Adrenal gland (tissue), 12 donors: Measurements from ENCODE around the gene TUBA4B. TPM values are rescaled to one million over a fixed set of nuclear protein-coding genes. Genes with fewer than 3 reads are reported as not detected.

Experiments used
- DNase-seq, 7 donors: peaks; one replicate each; pipeline ENCODE4 v3.0.0-alpha.2; 2019 to 2020
- H3K27ac ChIP-seq, 5 donors: fragments of 200-600 bp; sonication (generic) in 4 of 5; 1 replicate in 3 of 5; 2 replicates in 2 of 5; pipeline versions ENCODE4 v1.5.1 to v1.8.0; 2016 to 2020; ENCODE audit warnings: mild to moderate bottlenecking in 1 of 5
- H3K27me3 ChIP-seq: fragments of 200-600 bp; 2 replicates; pipeline ENCODE4 v1.8.0; 2021
- H3K36me3 ChIP-seq, 2 donors: fragments of 200-600 bp; replicated peaks in 1 of 2; 1 replicate in 1 of 2; 2 replicates in 1 of 2; pipeline versions ENCODE4 v1.5.1 to v1.8.0; 2018 to 2022
- H3K4me1 ChIP-seq, 2 donors: fragments of 200-600 bp; replicated peaks in 1 of 2; 1 replicate in 1 of 2; 2 replicates in 1 of 2; pipeline versions ENCODE4 v1.5.1 to v1.8.0; 2018 to 2021
- H3K4me3 ChIP-seq, 4 donors: fragments of 200-600 bp; sonication (generic) in 3 of 4; one replicate each; pipeline ENCODE4 v1.5.1; 2016 to 2018
- H3K9me3 ChIP-seq, 3 donors: fragments of 200-600 bp; sonication (generic) in 1 of 3; replicated peaks in 1 of 3; 1 replicate in 2 of 3; 2 replicates in 1 of 3; pipeline versions ENCODE4 v1.5.1 to v1.8.0; 2016 to 2021
- CTCF ChIP-seq, 6 experiments: fragments of 450-650 bp in 4 of 6; fragments of 200-600 bp in 2 of 6; sonication (generic) in 1 of 6; IDR thresholded peaks; 1 replicate in 5 of 6; 2 replicates in 1 of 6; pipeline versions ENCODE4 v1.5.1 to v1.8.0; 2016 to 2021; ENCODE audit warnings: antibody characterized with exemption in 6 of 6, mild to moderate bottlenecking in 2 of 6, moderate library complexity in 1 of 6
- POLR2A ChIP-seq, 2 donors: fragments of 450-650 bp; IDR thresholded peaks; one replicate each; pipeline ENCODE4 v1.6.1; 2017; ENCODE audit warnings: antibody characterized with exemption in 2 of 2, mild to moderate bottlenecking in 2 of 2, moderate library complexity in 1 of 2
- WGBS, 4 donors: extraction: QIAGEN DNeasy Blood & Tissue Kit in 2 of 4; methylation state at CpG; one replicate each; pipeline versions ENCODE4 v1.1.5 to v1.1.7; 2013 to 2017; 5-methylcytosine and 5-hydroxymethylcytosine counted together
- intact Hi-C, 2 donors: fragments of 100-400 bp; cut with DNase I; formaldehyde crosslinking; loops; one replicate each; pipeline versions ENCODE4 v1.14.1 to v1.15.0; 2022 to 2023
- polyA plus RNA-seq, 3 donors: library from polyadenylated mRNA; stranded (reverse); fragments of 200-250 nt in 2 of 3; fragments of 350-450 nt in 1 of 3; fragmentation: Illumina TruSeq in 1 of 3; extraction: RNeasy Lipid Tissue Mini Kit (QIAGEN cat#74804) in 1 of 3; gene quantifications; one replicate each; pipeline ENCODE4 v1.2.3, GENCODE V29; 2013 to 2014
- total RNA-seq, 9 donors: library from RNA; depleted of rRNA in 4 of 9; stranded (reverse); fragments of >200 nt in 4 of 9; fragments of 120-200 nt in 1 of 9; fragmentation: NEBNext Ultra II Directional in 1 of 9; extraction: Animal tissue kit (Norgen Biotek cat#: 25700) in 1 of 9; gene quantifications; one replicate each; pipeline versions ENCODE4 v1.1.0 to v1.2.4, GENCODE V29; 2013 to 2023
- donor health status: healthy with polysubstance abuse.
- donor health status: Bipolar disorder and iron deficiency.
- donor health status: DM: yes; HTN: yes; CAD: no.
- donor health status: DM: no; HTN: no; CAD: no.
- donor health status: DM: no; HTN: no; CAD: no.
- donor health status: DM: yes; HTN: yes; CAD: no.

TUBA4B gene
- total and polyA plus RNA-seq, 12 donors: 0.07 to 0.14 TPM; not detected in 10

- WGBS, 4 donors: 70 to 92% (median 85%) methylated on average over 4 to 5 of the region's 5 CpGs
- no peaks in the 10 kb centered on the region for H3K36me3 ChIP-seq
- no peak for DNase-seq
- no peak overlapping the region for H3K27ac ChIP-seq
- TF ChIP-seq CTCF (IDR thresholded peaks at IDR 0.05): no peak
- no peak for TF ChIP-seq POLR2A (IDR thresholded peaks at IDR 0.05)
- H3K27me3 ChIP-seq: no peaks in the 10 kb centered on the region
- intact Hi-C loops: no loop called here
- no peaks in the 10 kb centered on the region for H3K9me3 ChIP-seq
- H3K4me3 ChIP-seq: no peak overlapping the region
- no peaks in the 10 kb centered on the region for H3K4me1 ChIP-seq
Measured at GRCh38 chr2:219266232-219266631, 13.2 kb downstream of the TUBA4B start.

DNA sequence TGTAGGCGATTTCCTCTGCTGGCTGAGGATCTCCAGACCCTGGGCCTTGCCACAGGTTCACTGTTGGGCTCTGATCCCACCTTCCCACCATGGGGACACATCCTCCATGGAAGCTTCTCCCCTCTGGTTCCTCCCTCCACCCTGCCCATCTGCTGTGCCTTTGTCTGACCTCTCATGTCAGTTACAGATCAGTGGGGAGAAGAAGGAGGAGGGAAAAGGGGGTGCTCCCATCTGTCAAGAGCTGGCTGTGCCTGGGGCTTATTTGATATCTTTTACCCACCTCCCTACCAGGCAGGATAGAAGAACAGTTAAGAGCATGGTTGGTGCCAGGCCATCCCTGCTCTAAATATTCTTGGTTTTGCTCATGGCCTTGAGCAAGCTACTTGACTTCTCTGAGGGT lies 13.8 kb downstream of the TUBA4B start:
- intact Hi-C loops: no loop called here
- no peaks in the 10 kb centered on the region for H3K9me3 ChIP-seq
- no peaks in the 10 kb centered on the region for H3K36me3 ChIP-seq
- WGBS, 4 donors: 83 to 100% (median 92%) methylated on average over 1 of the region's 1 CpG
- H3K4me1 ChIP-seq: no peaks in the 10 kb centered on the region
- TF ChIP-seq CTCF (IDR thresholded peaks at IDR 0.05): no peak
- no peak for TF ChIP-seq POLR2A (IDR thresholded peaks at IDR 0.05)
- H3K27ac ChIP-seq: no peak overlapping the region
- DNase-seq: no peak
- no peaks in the 10 kb centered on the region for H3K27me3 ChIP-seq
- H3K4me3 ChIP-seq: no peak overlapping the region

DNA sequence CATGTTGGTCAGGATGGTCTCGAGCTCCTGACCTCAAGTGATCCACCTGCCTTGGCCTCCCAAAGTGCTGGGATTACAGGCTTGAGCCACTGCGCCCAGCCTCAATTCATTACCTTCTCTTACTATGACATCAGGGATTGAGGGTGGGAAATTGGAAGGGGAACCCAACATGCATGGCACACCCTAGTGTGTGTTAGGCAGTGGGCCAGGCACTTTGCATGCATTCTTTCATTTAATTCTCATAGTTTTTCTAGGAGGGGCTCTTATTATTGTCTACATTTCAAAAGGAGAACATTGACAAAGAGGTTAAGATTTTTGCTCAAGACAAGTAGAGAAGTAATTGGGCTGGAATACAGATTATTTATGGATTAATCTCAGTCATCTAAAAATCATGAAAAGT lies 15.3 kb downstream of the TUBA4B start:
- intact Hi-C loops: no loop called here
- no peak overlapping the region for H3K27ac ChIP-seq
- no peaks in the 10 kb centered on the region for H3K27me3 ChIP-seq
- H3K4me1 ChIP-seq: peaks cover 0 to 3% of the 10 kb centered on the region in 2 donors
- H3K36me3 ChIP-seq: no peaks in the 10 kb centered on the region
- H3K4me3 ChIP-seq: no peak overlapping the region
- H3K9me3 ChIP-seq: no peaks in the 10 kb centered on the region
- WGBS, 4 donors: 88 to 95% (median 91%) methylated on average over 2 of the region's 2 CpGs
- TF ChIP-seq CTCF (IDR thresholded peaks at IDR 0.05) (no peak), POLR2A (IDR thresholded peaks at IDR 0.05) (no peak)
- no peak for DNase-seq

DNA sequence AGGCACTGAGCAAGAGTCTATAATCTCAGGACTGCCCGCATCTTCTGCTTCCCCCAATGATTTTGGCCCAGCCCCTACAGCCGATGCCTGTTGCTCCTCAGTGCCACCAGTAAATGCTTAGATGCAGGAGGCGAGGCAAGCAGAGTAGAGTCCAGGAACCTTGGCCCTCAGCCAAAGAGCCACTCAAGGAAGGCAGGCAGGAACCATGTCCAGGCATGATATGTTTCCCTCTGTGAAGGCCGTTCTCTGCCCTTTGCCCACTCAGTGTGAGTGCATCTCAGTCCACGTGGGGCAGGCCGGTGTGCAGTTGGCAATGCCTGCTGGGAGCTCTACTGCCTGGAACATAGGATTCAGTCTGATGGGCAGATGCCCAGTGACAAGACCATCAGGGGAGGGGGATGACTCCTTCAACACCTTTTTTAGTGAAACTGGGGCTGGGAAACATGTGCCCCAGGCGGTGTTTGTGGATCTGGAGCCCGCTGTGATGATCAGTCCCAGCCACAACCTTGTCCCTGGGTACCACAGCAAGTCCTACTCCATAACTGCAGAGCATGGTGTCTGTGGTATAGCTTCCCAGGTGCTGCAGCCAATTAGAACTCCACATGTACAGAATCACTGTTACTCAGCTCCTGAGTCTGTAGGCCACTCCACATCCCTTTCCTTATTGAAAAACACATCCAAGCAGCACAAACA lies 16.5 kb downstream of the TUBA4B start:
- 43 to 69% (median 49%) methylated on average over 4 to 8 of the region's 8 CpGs for WGBS, 4 donors
- DNase-seq: peak; percentile 63 to 89 (median 81)

More for the DNA sequence above, 16.5 kb downstream of the TUBA4B start:
- Histone ChIP-seq H3K4me3 (no peak overlapping the region), H3K27me3 (no peaks in the 10 kb centered on the region), H3K9me3 (no peaks in the 10 kb centered on the region), H3K4me1 (peaks cover 0 to 14% of the 10 kb centered on the region in 2 donors), H3K36me3 (no peaks in the 10 kb centered on the region), H3K27ac (peak overlapping the region in 1 of 5 donors; percentile 1)
- intact Hi-C loops: no loop called here
- TF ChIP-seq CTCF (IDR thresholded peaks at IDR 0.05) (no peak), POLR2A (IDR thresholded peaks at IDR 0.05) (no peak)
